ENCODE measurements around the gene ANAPC7. TPM values are rescaled to one million over a fixed set of nuclear protein-coding genes. Genes with fewer than 3 reads are reported as not detected.
"Not testable (repeated sequence)": the region's sequence is repeated elsewhere in the genome, so short reads cannot be mapped to it uniquely, and the experiment has no call there.

Gene ANAPC7
- total RNA-seq, 1 experiment from 2014 or later = 91.1 TPM

- H3K9me3 Mint-ChIP-seq; H4K8ac ChIP-seq (replicated peaks; ENCODE audit: insufficient read length, low read depth, low read length); H3K79me1 ChIP-seq (ENCODE audit: insufficient read depth, low read depth, low read length, poor library complexity, severe bottlenecking); H2BK120ac ChIP-seq (ENCODE audit: low read depth, low read length, poor library complexity, severe bottlenecking); H4K20me1 ChIP-seq (ENCODE audit: control insufficient read depth, insufficient read depth, insufficient read length); H3K4me2 ChIP-seq (ENCODE audit: insufficient read depth, insufficient read length, low read length); H2BK20ac ChIP-seq (ENCODE audit: low read depth, low read length, poor library complexity, severe bottlenecking); H3K23me2 ChIP-seq (ENCODE audit: insufficient read length, low read depth, low read length, poor library complexity, severe bottlenecking); H3K9me3 ChIP-seq (ENCODE audit: control insufficient read depth, low read depth, low read length); H2AFZ ChIP-seq (ENCODE audit: low read length); H3K4me1 Mint-ChIP-seq; H3K14ac ChIP-seq (ENCODE audit: insufficient read depth, low read length); H4K91ac ChIP-seq (ENCODE audit: insufficient read length, low read depth, low read length); H3K27me3 ChIP-seq (ENCODE audit: insufficient read depth, low read length); DNase-seq; H4K5ac ChIP-seq (ENCODE audit: insufficient read length, low read depth, low read length); H2BK15ac ChIP-seq (ENCODE audit: low read depth, low read length); H3T11ph ChIP-seq (ENCODE audit: low read length); H3K4me1 ChIP-seq (ENCODE audit: insufficient read depth, low read length); H3K18ac ChIP-seq (ENCODE audit: insufficient read length, low read depth, low read length); H3K4me3 Mint-ChIP-seq; H3K4ac ChIP-seq (ENCODE audit: low read depth, low read length); H3K56ac ChIP-seq (ENCODE audit: insufficient read length, low read depth, low read length); H3K27ac ChIP-seq (ENCODE audit: insufficient read length, low read depth, low read length); H3K27ac Mint-ChIP-seq; H3K9ac ChIP-seq (ENCODE audit: extremely low read depth, insufficient read length, low read length); H2AK5ac ChIP-seq (ENCODE audit: insufficient read length, low read length); H3K27me3 Mint-ChIP-seq (ENCODE audit: low read depth); H3K23ac ChIP-seq (ENCODE audit: insufficient read length, low read depth, low read length); H2BK12ac ChIP-seq (ENCODE audit: insufficient read length, low read depth, low read length); H2BK5ac ChIP-seq (ENCODE audit: insufficient read length, low read length): not testable (repeated sequence)
- no CpG with 5 or more reads among the region's 16 CpGs for WGBS (ENCODE audit: extremely low coverage, insufficient read length, low lambda C conversion rate)
- peaks cover 14 to 21% (median 18%) of the 10 kb centered on the region in 3 experiments; a peak in 6 of 7 replicates for H3K36me3 Mint-ChIP-seq (ENCODE audit: insufficient read depth in 1 of 3, low read depth in 3 of 3)
- peaks cover 20% of the 10 kb centered on the region; the same call in 1 of the 2 replicates for H3K79me2 ChIP-seq (ENCODE audit: insufficient read depth, low read length)
Observed at GRCh38 chr12:110405126-110405662, 1.7 kb upstream of the ANAPC7 start.
